Adipose tissue (tissue), 3 donors: Measurements from ENCODE around the gene HAGHL. TPM values are rescaled to one million over a fixed set of nuclear protein-coding genes. Genes with fewer than 3 reads are reported as not detected.

Experiments used
- H3K27ac ChIP-seq: one replicate; pipeline ENCODE4 v1.5.1; 2013; ENCODE audit warnings: low read depth, low read length
- WGBS, 3 donors: extraction: QIAGEN DNeasy Blood & Tissue Kit; methylation state at CpG; one replicate each; pipeline ENCODE4 v1.1.7; 2013; 5-methylcytosine and 5-hydroxymethylcytosine counted together
- polyA plus RNA-seq, 3 donors: library from polyadenylated mRNA; stranded (reverse); fragments of 200-250 nt; gene quantifications; one replicate each; pipeline ENCODE4 v1.2.3, GENCODE V29; 2013
- donor health status: healthy with polysubstance abuse.
- donor health status: Bipolar disorder and iron deficiency.
- donor health status: healthy.

HAGHL gene
- polyA plus RNA-seq, 3 donors = 2.0 to 2.6 (median 2.5) TPM

DNA sequence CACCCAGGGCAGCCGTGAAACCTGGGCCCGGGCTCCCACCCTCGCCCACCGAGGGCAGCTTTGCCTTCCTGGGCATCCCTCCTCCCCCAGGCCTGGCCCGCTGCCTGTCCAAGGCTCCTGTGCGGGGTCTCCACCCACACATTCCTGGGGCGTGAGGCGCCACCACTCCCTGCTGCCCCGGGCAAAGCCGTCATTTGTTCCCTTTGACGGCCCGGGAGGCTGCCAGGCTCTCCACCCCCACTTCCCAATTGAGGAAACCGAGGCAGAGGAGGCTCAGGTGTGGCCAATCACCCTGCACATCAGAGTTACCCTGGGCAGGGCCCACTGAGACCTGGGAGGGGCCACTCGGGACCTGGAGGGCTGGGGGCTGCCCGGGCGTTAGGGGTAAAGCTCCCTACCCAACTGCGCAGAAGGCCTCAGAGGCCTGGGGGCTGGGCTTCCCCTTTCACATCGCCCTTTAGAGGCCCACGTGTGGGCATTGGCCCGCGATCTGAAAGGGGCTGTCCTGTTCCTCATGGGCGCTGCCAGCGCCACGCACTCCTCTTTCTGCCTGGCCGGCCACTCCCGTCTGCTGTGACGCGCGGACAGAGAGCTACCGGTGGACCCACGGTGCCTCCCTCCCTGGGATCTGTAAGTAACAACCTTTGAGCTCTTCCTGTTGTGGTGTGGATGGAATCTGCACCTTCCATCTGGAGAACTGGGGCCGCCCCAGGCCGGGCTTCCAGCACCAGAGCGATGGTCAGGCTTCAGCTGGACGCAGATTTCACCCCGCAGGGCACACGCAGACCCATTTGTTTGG, 33.8 kb downstream of the HAGHL start, which contains the start of gene MSLN:
TSS of gene MSLN (plus strand) at position 190 of the 799 bp plus-strand sequence. CDS start 1,947 bp downstream, outside the sequence.
- 68 to 75% (median 70%) methylated on average over 37 of the region's 37 CpGs for WGBS, 3 donors
- H3K27ac ChIP-seq = no peak within 1 kb of the TSS

DNA sequence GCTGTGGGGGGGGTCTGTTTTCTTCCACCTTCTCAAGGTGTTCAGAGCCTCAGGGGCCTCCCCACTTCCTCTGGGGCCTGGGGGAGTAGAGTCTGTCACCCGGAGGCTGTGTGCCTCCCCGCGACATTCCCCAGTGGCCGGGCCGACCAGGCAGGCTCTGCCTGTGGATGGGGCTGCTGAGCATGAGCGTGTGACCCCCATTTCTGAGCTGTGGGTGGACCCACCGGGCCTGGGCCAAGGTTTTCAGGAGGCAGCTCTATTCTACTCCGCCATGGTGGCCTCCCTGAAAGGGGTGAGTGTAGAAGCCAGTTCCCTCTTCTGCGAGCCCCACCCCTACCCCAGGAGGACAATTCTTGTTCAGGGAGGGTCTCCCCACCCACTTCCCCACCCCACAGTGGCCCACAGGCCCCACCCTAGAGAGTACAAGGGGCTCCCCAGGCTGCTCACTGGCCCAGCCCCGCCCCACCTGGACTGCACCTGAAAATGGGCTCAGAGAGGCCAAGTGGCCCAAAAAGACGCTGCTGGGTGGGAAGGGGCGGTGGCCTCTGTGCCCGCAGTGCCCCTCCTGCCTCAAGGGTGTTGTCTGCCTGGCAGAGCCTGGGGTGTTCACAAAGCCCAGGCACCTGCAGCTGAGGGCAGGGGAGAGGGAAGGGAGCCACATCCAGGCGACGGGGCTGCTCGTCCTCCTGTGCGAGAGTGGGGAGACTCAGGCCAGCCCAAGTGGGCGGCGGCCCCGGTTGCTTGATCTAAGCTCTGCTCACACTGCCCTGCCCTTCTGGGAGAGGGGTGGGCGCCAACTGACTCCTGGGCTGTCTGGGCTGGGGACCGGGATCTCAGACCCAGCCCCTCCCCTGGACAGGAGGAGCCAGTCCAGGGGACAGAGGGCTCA, 35.0 kb downstream of the HAGHL start:
- no peak overlapping the region for H3K27ac ChIP-seq
- 53 to 64% (median 61%) methylated on average over 22 of the region's 22 CpGs for WGBS, 3 donors

DNA sequence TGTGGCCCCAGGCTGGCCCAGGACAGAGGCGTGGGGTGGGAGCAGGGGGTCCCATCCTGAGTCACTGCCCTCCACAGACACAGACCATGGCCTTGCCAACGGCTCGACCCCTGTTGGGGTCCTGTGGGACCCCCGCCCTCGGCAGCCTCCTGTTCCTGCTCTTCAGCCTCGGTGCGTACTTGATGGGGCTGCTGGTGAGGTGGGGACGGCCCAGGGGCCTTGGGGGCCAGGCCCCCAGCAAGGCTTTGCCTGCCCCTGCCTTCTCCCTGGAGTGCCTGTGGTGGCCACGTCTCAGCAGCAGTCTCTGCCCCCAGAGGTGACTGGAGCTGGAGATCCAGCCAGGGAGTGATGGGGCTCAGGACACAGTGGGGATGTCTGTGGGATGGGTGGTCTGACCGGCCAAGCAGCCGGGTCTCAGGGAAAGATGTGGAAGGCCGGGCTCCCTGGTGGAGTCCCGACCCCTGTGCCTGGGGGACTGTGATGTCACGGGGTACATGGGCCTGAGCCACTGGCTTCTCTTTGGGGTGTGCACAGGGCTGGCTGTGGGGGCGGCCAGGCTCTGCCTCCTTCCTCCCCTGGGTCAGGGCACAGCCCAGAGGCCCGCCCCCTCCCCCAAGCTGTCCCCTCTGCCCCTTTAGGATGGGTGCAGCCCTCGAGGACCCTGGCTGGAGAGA, 35.8 kb downstream of the HAGHL start:
- 60 to 78% (median 72%) methylated on average over 12 to 17 of the region's 17 CpGs for WGBS, 3 donors
- no peak overlapping the region for H3K27ac ChIP-seq

DNA sequence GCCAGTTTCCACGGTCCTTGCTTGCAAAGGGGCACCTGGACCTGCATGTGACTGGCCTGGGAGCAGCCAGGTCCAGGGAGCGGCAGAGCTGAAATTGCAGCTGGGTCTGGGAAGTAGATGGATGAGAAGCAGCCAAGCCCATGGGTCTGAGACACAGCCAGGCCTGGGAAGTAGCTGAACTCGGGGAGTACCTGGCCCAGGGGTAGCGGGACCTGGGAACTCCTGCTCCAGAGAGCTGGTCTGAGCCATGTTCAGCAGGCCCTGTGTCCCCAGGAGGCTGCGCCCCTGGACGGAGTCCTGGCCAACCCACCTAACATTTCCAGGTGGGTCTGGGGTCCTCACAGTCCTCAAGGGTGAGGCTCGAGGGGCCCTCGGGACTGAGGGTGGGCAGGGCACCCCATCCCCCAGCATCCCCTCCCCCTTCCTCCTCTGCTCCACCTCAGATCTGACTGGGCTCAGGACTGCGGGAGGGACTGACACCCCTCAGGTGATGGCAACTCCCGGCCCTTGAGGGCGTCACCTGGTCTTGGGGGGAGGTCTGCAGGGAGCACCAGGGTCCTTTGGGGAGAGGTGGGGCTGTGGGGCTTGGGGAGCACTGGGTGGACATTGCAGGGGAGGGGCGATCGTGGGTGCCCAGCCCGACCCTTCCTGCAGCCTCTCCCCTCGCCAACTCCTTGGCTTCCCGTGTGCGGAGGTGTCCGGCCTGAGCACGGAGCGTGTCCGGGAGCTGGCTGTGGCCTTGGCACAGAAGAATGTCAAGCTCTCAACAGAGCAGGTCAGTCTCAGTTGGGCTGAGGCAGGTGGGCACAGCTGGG, 36.7 kb downstream of the HAGHL start:
- 68 to 77% (median 76%) methylated on average over 16 to 21 of the region's 21 CpGs for WGBS, 3 donors
- H3K27ac ChIP-seq = no peak overlapping the region

DNA sequence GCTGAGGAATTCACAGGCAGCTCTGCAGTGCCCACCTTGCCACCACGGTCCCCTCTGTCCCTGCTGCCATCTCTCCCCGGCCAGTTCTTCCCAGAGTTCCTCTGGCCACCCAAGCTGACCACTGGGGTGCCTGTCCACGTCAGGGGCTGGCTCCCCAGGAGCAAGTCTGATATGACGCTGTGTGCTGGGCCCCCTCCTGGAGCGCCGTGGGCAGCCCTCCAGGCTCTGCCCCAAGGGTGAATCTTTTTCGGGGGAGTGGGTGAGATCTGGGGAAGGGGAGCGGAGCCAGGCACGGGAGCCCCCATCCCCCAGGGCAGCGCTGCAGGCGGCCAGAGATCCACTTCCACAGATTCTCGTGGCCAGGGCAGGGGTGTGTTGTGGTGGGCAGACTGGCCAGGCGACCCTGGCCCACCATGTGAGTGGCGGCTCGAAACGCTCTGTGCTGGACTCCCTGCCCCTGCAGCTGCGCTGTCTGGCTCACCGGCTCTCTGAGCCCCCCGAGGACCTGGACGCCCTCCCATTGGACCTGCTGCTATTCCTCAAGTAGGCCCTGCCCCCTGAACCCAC, 37.4 kb downstream of the HAGHL start:
- 66 to 69% (median 67%) methylated on average over 17 to 20 of the region's 20 CpGs for WGBS, 3 donors
- no peak overlapping the region for H3K27ac ChIP-seq

DNA sequence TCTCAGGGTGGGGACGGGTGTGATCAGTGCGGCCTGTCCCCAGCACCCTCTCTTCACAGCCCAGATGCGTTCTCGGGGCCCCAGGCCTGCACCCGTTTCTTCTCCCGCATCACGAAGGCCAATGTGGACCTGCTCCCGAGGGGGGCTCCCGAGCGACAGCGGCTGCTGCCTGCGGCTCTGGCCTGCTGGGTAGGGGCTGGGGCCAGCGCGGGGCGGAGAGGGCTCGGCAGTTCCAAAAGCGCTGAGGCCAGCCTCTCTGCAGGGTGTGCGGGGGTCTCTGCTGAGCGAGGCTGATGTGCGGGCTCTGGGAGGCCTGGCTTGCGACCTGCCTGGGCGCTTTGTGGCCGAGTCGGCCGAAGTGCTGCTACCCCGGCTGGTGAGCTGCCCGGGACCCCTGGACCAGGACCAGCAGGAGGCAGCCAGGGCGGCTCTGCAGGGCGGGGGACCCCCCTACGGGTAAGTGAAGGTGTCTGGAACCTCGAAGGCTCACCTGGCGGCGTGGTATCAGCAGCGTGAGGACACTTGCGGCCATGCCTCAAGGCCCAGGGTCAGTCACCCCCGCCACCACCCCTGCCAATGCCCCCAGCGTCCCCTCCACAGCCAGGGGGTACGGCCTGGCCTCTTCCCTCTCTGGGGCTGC, 38.1 kb downstream of the HAGHL start:
- 79 to 83% (median 82%) methylated on average over 35 to 38 of the region's 38 CpGs for WGBS, 3 donors
- no peak overlapping the region for H3K27ac ChIP-seq

DNA sequence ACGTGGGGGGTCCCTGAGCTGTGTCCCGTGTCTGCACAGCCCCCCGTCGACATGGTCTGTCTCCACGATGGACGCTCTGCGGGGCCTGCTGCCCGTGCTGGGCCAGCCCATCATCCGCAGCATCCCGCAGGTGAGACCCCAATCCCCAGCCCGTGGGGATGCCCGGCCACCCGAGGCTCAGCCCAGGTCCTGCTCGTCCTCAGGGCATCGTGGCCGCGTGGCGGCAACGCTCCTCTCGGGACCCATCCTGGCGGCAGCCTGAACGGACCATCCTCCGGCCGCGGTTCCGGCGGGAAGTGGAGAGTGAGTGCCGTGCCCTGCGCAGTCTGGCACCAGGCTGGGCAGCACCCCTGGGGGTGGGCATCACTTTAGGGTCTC, 38.6 kb downstream of the HAGHL start:
- H3K27ac ChIP-seq = no peak overlapping the region
- WGBS, 3 donors = 88 to 93% (median 93%) methylated on average over 25 to 29 of the region's 29 CpGs

DNA sequence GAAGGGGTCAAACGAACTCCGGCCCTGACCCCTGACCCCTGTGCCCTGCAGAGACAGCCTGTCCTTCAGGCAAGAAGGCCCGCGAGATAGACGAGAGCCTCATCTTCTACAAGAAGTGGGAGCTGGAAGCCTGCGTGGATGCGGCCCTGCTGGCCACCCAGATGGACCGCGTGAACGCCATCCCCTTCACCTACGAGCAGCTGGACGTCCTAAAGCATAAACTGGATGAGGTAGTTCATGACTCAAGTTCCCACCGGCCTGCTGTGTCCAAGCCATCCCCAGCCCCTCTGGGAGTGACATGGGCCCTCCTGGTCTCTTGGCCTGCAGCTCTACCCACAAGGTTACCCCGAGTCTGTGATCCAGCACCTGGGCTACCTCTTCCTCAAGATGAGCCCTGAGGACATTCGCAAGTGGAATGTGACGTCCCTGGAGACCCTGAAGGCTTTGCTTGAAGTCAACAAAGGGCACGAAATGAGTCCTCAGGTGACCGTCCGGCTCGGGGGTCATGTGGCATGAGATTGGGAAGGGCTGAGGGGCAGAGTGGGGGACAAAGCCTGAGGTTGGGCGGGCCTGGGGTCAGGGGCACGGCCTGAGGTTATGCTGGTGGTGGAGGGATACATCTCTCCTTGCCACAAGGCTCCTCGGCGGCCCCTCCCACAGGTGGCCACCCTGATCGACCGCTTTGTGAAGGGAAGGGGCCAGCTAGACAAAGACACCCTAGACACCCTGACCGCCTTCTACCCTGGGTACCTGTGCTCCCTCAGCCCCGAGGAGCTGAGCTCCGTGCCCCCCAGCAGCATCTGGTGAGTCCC, 39.3 kb downstream of the HAGHL start:
- 78 to 87% (median 83%) methylated on average over 29 of the region's 29 CpGs for WGBS, 3 donors

DNA sequence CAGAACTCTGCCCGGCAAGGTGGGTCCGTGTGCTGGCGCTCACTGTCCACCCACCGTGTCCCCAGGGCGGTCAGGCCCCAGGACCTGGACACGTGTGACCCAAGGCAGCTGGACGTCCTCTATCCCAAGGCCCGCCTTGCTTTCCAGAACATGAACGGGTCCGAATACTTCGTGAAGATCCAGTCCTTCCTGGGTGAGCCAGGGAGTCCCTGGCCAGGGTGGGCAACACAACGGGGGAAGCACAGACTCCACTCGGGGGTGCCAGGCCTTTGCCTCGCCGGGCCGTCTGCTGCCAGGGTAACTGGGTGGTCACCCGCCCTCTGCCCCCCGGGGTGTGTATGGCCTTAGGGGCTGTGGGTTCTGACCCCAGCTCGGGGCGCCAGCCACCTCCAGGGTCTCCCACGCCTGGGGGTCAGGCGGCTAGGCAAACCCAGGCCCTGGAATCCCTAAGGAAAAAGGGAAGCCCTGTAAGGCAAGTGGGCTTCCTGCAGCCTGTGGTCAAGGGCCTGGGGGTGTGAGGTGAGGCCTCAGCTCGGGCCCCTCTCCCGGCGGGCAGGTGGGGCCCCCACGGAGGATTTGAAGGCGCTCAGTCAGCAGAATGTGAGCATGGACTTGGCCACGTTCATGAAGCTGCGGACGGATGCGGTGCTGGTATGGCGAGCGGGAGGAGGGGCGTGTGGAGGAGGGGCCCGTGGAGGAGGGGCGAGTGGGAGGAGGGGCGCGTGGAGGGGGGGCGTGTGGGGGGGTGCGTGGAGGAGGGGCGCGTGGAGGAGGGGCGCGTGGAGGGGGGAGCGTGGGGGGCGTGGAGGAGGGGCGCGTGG, 40.1 kb downstream of the HAGHL start:
- H3K27ac ChIP-seq = no peak overlapping the region
- WGBS, 3 donors = 60 to 66% (median 64%) methylated on average over 32 to 37 of the region's 48 CpGs

More for the DNA sequence above, 39.3 kb downstream of the HAGHL start:
- H3K27ac ChIP-seq = no peak overlapping the region

DNA sequence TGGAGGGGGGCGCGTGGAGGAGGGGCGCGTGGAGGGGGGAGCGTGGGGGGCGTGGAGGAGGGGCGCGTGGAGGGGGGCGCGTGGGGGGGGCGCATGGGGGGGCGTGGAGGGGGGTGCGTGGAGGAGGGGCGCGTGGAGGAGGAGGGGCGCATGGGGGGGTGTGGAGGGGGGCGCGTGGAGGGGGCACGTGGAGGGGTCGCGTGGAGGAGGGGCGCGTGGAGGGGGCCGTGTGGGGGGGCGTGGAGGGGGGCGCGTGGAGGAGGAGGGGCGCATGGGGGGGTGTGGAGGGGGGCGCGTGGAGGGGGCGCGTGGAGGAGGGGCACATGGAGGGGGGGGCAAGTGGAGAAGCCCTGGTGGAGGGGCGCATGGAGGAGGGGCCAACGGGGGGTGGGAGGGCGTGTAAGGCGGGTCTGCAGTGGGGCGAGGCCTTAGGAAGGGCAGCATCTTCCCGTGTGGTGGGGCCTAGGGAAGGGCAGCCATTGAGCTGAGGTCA, 40.9 kb downstream of the HAGHL start:
- H3K27ac ChIP-seq = no peak overlapping the region
- 34 to 62% (median 53%) methylated on average over 7 to 20 of the region's 38 CpGs for WGBS, 3 donors

DNA sequence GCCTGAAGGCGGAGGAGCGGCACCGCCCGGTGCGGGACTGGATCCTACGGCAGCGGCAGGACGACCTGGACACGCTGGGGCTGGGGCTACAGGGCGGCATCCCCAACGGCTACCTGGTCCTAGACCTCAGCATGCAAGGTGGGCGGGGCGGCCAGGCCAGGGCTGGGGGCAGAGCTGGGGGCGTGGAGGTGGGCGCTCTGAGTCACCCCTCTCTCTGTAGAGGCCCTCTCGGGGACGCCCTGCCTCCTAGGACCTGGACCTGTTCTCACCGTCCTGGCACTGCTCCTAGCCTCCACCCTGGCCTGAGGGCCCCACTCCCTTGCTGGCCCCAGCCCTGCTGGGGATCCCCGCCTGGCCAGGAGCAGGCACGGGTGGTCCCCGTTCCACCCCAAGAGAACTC, 41.5 kb downstream of the HAGHL start:
- no peak overlapping the region for H3K27ac ChIP-seq
- 62 to 78% (median 72%) methylated on average over 15 to 21 of the region's 21 CpGs for WGBS, 3 donors

DNA sequence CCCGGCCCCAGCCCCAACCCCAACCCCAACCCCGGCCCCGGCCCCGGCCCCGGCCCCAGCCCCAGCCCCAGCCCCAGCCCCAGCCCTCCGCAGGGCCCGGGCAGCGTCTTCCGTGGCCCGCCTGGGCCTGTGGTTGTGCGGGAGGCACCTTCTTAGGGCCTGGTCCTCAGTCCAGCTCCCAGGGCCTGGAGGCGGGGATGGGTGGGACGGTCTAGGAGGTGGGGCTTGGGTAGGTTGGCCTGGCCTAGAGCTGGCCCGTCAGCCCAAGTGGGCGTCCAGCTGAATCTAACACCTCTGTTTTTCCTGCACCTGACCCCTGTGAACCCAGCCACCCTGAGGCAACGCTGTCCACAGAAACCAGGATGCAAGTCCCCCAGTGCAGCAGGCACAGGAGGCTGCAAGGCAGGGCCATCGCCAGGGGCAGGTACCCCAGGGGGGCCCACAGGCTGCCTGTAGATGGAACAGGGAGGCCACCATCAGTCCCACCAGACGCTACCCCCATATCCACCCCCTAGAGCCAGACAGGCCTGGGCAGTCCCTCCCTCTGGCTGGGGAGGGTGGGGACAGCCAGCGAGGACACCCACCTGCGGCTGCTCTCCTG, 42.4 kb downstream of the HAGHL start:
- WGBS, 3 donors = 31 to 63% (median 58%) methylated on average over 15 to 20 of the region's 20 CpGs

DNA sequence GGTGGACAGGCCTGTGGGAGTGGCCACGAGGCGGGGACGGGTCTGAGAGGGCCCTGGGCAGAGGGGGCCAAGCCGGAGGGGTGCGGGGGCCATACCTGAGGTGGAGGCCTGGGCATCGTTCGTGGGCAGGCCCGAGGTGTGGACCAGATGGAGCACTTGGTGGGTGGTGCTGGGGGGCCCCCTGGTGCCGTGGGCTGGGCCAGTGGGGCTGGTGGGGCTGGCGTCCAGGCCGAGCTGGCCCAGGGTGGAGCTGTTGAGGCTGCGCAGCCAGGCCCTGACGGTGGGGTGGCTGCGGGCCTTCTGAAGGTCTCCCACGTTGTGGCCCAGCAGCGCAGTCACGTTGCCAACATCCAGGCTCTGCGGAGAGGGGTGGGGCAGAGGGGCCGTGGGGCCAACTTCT, 43.0 kb downstream of the HAGHL start:
- no peak overlapping the region for H3K27ac ChIP-seq
- WGBS, 3 donors = 66 to 71% (median 68%) methylated on average over 17 to 19 of the region's 19 CpGs

More for the DNA sequence above, 42.4 kb downstream of the HAGHL start:
- H3K27ac ChIP-seq = no peak overlapping the region

DNA sequence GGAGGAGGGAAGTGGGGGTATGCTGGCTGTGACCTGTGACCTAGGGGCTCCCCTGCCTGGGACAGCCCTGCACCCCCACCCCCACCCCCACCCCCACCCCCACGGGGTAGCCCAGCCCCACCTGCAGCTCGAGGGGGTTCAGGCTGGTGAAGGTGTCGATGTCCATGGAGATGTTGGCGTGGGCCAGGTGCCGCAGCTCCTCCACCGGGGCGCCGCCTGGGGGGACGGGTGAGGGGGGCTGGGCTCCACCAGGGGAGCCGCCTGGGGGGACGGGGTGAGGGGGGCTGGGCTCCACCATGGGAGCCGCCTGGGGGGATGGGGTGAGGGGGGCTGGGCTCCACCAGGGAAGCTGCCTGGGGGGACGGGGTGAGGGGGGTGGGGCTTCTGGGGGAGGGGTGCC, 43.5 kb downstream of the HAGHL start:
- WGBS, 3 donors = 63 to 72% (median 71%) methylated on average over 6 to 13 of the region's 13 CpGs
- no peak overlapping the region for H3K27ac ChIP-seq

DNA sequence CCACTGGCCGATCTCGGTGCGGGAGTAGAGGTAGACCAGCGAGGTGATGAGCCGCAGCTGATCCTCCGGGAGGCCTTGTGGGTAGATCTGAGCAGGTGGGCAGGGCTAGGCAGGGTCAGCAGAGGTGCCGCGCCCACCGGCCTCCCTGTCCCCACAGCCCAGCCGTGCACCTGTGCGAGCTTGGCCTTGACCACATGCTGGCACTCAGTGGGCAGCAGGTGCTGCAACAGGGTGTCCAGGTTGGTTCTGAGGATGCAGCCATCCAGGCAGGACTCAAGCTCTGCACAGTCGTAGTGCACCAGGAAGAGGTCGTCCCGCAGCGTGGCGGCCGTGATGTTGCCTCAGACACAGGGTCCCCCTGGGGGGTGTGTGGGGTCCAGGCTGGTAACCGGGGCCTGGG, 46.1 kb downstream of the HAGHL start:
- 83 to 86% (median 84%) methylated on average over 18 of the region's 18 CpGs for WGBS, 3 donors
- no peak overlapping the region for H3K27ac ChIP-seq
